NCI-H460 (cell line): Measurements from ENCODE around the gene MYADML2. TPM values are rescaled to one million over a fixed set of nuclear protein-coding genes. Genes with fewer than 3 reads are reported as not detected.
"Not testable (repeated sequence)": the region's sequence is repeated elsewhere in the genome, so short reads cannot be mapped to it uniquely, and the experiment has no call there.

Experiments used
- DNase-seq: peaks from one replicate; pipeline ENCODE4 v3.0.0-alpha.2; 2016; ENCODE audit warnings: low read depth; ENCODE audit errors: extremely low read depth
- total RNA-seq: library from RNA; depleted of rRNA; stranded (reverse); fragments of >200 nt; shearing (Covaris generic); gene quantifications from 2 replicates; pipeline ENCODE4 v1.2.3, GENCODE V29; 2014

The MYADML2 gene
- total RNA-seq, 1 experiment from 2014 or later = not detected

GRCh38 chr17:81926451-81927151, 20.4 kb downstream of the MYADML2 start:
- peak; percentile 71 for DNase-seq

GRCh38 chr17:81925860-81926450, 21.1 kb downstream of the MYADML2 start:
- DNase-seq = no peak

GRCh38 chr17:81924557-81925532, 22.2 kb downstream of the MYADML2 start:
- no peak for DNase-seq

GRCh38 chr17:81923302-81924260, 23.5 kb downstream of the MYADML2 start:
- peak; percentile 69 for DNase-seq

GRCh38 chr17:81922566-81923301, 24.3 kb downstream of the MYADML2 start:
- peak; percentile 76 for DNase-seq

- no peak for DNase-seq
Observed at GRCh38 chr17:81921996-81922565, 25.0 kb downstream of the MYADML2 start.

GRCh38 chr17:81921537-81921862, 25.5 kb downstream of the MYADML2 start:
- no peak for DNase-seq

- no peak for DNase-seq
Observed at GRCh38 chr17:81920612-81921536, 26.2 kb downstream of the MYADML2 start.

GRCh38 chr17:81918832-81919545, 28.0 kb downstream of the MYADML2 start:
- no peak for DNase-seq

GRCh38 chr17:81918333-81918669, 28.7 kb downstream of the MYADML2 start:
- not testable (repeated sequence) for DNase-seq

GRCh38 chr17:81917565-81918332, 29.3 kb downstream of the MYADML2 start, which contains the start of gene SIRT7:
TSS of gene SIRT7 (minus strand) at chr17:81918176. CDS start at chr17:81918131, 45 bp downstream.
- DNase-seq = peak; percentile 72

GRCh38 chr17:81916234-81917001, 30.6 kb downstream of the MYADML2 start:
- no peak for DNase-seq

GRCh38 chr17:81915331-81915730, 31.7 kb downstream of the MYADML2 start:
- no peak for DNase-seq

- DNase-seq = no peak
Observed at GRCh38 chr17:81914103-81914850, 32.8 kb downstream of the MYADML2 start.

GRCh38 chr17:81913394-81914102, 33.5 kb downstream of the MYADML2 start:
- no peak for DNase-seq
